HG02798 (cell line): Measurements from ENCODE around the gene MACROD2.

Source experiments
- ATAC-seq: cut with Tn5 transposase; IDR thresholded peaks from one replicate; pipeline ENCODE4 v1.9.1; 2021; ENCODE audit warnings: mild to moderate bottlenecking; ENCODE audit not compliant: unreplicated experiment, poor library complexity

MACROD2 gene

DNA sequence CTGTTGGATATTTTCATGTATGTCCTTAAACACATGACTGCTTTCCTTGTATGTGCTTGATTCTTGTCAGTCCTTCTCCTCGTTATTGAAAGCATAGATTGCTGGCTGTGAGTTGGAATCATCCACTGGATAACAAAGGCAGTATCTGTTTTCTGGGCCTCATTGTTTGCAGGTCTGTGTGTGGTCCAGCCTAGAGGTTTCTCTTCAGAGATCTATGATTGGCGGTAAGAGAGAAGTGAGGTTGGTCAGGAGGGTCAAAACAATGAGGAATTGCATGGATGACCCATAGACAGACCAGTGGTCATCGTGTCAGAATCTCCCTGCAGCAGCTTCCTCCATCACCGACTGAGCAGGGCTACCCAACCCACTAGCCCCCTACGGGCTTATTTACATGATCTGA lies 1663.0 kb downstream of the MACROD2 start:
- ATAC-seq: no peak

DNA sequence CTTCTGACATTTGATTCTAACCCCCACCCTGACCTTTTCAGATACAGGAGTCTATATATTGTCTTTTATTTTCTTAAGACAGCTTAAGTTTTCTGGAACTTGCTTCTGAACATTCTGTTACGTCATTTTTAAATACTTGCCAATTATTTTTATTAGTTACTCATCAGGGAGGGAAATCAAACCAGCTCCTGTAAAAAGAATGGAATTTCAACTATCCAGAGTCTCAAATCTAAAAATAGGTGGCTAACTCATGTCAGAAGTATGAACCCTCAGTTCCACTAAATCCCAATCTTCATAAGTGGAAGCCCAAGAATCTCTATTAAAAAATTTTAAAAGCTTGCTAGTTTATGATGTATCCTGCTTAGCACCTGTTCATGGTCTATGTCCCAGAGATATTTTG lies 1677.9 kb downstream of the MACROD2 start:
- no peak for ATAC-seq

DNA sequence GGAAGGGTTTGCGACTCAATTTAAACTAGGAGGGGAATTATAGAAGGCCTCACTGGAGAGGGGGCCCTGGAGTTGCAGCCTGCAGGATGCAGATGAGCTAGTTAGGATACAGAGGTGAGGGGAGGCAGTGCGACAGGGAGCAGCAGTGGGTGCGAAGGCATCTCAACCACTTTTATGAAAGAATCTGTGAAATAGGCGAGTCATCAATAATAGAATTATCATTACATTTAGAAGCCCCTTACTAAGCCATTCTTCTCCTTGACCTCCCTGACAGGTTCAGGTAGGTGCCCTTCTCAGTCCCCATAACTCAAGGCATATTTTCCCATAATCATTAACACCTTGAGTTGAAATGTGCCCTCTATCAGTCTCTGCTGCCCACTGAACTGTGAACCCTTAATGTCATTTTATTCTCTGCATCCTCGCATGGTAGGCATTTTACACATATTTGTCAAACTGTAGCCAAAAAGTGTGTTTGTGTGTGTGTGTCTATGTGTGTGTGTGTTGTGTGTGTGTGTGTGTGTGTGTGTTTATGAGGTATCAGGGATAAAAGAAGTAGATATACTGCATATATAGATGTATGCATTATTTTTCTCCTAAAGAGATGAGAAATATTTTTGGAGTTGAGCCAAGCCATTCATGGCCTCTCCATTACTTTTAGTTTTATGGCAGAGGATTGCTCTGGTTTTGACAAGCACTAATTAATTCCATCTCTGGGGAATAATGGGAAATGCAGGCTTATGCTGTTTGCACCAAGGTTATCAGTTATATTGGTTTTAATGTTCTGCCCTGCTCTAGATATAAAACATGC lies 1679.1 kb downstream of the MACROD2 start:
- no peak for ATAC-seq

DNA sequence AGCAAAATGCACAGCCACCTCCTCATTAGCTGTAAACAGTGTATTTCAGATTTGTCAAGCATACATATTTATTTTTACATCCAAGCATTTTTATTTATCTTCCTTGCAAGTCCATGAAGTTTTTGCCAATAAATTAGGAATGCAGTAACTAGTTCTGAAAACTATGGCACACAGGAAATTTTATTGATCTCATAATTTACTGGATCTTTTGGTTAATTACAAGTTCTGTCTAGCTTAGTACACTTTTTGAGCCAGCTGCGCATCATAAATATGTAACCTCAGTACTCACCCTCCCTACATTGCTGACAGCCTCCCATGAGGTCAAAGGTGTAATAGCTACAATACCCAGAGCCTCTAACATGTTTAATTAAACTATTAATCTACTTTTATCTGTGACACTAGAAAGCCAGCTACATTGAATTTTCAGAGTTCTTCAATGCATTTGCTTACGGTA lies 1679.8 kb downstream of the MACROD2 start:
- ATAC-seq: no peak

DNA sequence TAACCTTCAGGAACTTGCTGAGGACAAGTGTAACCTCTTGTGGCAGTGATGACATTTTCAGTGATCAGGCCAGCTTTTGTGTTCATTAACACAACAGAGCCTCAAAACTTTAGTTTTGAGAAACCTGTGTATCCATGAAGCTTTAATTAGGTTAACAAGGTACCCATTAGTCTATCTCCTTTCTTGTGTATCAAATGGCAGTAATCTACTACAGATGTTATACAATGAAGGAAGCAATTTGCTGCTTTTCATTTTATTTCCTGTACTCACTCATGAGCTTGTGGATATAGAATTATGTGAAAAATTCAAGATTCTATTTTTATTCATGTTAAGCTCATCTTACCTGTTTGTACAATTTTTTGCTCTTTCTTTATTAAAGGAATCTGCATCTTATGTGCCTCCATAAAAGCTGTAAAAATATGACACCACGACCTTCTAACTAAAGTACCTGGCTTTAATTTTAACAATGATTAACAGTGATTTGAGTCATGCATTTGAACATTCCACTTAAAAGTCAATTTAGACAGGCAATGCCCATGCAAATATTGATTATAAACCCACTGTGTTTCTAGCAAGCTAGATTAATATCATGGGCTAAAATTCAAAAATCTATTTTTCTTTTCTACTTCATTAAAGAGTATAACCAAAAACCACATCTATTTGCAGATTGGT lies 1680.6 kb downstream of the MACROD2 start:
- no peak for ATAC-seq

DNA sequence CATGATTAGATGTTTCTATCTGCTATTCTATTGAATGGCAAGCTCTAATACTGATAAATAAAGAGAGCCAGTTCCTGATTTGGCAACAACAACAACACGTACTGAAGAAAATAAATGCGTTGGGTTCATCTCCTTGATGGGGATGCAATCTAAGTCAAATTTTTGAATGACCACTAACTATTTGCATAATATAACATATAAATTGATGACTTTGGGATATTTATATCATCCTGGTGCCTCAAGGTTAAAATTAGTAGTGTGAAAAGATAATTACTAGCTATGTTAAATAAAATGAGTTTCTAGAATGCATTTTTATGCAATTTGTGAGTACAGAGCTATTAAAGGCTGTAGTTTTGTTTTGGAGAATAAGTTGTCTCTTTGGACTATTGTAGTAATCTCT lies 1681.5 kb downstream of the MACROD2 start:
- ATAC-seq: no peak

DNA sequence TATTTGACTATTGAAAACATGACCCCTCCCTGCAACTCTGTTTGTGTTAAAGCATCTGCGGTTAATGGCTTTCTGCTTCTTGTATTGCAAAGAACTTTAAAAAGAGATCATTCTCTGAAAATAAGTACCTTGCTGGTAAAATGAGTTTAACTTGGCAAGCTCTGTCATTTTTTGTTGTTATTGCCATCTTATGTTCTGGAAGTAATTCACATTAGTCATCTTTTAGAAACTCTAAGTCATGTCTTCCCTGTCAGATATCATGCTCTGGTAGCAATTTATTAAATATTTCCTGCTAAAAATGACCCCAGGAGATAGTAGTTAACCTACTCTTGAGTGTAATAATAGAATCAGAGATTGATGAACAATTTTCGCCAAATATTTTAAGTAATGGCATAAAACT lies 1687.4 kb downstream of the MACROD2 start:
- no peak for ATAC-seq

DNA sequence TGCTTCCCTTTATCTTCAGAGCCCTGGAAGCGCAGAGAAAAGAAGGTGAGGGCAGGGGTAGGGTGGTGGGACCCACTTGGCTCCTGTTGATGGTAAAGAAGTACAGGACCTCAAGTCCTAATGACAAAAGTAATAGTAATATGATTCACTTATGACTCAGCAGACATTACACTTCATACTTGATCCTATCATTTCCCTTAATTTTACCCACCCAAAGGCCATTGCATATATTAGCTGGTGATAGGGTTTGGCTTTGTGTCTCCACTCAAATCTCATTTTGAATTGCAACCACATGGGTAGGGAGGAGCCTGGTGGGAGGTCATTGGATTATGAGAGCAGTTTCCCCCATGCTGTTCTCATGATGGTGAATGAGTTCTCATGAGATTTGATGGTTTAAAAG lies 1697.3 kb downstream of the MACROD2 start:
- ATAC-seq: no peak

DNA sequence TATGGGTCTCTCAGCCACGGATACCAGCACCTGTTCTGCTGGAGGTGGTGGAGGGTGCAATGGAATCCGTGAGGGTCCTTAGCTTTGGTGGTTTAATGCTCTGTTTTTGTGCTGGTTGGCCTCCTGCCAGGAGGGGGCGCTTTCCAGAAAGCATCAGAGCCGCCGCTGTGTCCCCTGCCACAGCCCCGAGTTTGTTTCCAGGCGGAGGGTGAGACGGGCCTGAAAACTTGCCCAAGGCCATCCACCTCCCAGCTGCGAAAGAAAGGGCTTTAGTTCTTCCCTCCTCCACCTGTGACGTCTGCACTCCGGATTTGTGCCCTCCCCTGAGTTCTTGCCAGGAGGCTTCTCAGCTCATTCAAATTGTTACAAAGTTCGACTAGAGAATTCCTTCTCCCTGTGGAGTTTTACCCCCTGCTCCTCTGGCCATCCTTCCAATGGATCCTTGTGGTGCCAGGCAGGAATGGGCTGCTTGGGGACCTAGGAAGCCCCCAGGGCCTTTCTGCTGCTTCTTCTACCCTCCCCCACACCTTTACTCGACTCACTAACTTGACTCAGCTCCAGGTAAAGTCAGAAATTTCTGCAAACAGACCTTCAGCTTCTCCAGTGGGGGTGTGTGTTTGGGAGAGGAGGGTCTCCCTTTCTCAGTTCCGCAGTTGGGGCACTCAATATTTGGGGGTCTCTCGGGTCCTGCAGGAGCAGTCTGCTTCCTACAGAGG lies 1704.3 kb downstream of the MACROD2 start:
- no peak for ATAC-seq

DNA sequence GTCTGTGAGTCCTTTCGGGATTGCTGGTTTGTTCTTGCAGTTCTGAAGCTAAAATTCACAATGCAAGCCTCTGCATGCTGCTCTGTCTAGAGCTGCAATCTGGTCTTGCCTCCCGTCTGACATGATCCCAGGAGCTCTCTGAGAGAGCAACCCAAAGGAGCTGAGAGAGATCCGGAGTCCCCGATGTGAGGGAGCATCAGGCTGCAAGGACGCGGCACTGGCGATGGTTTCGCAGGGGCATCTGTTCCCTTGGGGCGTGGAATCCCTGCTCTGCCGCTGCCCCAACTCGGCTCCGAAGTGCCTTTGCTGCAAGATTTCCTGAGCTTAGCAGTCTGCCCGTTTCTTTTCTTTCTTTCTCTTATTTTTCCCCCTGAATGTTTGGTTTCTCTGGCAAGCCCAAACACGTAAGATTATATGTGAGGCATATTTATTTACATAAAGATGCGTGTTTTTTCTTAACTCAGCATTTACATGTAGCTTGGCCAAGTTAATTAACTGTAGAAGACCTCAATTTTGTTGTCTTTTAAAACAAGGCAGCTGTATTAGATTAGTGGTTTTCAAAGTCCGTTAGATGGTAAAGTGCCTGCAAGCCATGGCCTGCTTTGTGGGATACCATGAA lies 1704.9 kb downstream of the MACROD2 start:
- ATAC-seq: no peak

DNA sequence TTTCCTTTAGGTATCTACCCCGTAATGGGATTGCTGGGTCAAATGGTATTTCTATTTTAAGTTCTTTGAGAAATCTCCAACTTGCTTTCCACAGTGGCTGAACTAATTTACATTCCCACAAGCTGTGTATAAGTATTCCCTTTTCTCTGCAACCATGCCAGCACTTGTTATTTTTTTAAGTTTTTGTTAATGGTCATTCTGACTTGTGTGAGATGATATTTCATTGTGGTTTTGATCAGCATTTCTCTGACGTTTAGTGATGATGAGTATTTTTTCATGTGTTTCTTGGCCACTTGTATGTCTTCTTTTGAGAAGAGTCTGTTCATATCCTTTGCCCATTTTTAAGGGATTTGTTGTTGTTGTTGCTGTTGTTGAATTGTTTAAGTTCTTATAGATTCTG lies 1706.8 kb downstream of the MACROD2 start:
- no peak for ATAC-seq

DNA sequence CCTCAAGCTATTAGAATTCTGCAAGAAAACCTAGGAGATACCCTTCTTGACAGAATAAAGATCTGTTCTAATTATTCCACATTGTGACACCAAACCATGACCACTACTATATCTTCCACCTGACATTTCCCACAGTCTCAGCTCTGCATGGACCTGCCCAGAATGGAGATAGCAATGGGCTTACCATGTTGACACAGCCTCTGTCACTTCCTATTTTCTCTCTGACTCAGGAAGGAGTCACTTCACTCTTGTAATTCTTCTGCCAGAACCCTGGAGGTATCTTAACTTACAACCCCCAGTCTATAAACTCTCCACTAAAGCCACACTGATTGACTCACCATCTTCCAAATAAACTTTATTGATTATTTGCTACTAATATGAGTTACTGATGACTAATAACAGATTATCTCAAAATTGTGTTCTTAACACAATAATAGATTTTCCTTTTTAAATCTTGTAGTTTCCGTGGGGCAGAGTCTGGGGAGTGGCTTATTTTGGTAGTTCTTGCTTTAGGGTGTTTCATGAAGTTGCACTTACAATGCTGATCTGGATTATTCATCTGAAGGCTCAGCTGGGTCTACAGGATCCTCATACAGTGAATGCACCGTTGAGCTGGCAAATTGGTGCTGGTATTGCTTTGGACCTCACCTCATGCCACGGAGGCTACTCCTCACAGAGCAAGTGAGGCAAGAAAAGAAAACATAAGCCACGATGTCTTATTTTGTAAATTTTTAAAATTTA lies 1708.0 kb downstream of the MACROD2 start:
- ATAC-seq: no peak

DNA sequence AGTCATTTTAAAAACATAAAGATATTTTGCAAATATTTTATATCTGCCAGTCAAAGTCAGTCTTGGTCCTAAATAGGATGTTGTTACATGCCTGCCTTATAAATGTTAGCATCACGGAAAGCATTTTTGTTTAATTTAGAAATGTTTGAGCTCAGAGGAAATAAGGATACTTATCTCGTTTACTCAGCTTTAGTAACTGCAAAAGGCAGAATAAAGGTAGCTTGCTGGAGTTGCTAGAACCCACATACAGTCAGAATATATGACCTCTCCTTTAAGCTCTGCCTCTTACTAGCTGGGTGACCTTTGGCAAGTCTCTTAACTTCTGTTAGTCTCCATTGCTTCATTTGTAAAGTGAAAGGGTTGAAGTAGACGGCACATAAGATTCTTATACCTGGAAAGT lies 1710.7 kb downstream of the MACROD2 start:
- ATAC-seq: no peak

DNA sequence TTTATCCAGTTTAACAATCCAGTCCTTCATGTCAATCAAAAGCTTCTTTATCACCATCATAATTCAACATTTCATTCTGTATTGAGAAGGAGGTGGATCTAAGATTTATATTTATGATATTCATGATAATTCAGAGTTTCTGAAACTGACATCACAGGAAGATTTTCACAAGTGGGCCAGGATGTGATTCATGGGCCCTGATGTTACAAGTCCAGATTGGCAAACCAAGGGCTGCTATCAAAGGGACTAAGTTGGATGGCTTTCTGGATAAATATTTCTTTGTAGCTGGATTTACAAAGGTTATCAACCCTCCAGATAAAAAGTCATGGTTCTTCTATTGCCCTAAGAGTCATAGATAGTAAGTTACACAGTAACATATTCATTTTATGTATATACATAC lies 1711.4 kb downstream of the MACROD2 start:
- no peak for ATAC-seq

DNA sequence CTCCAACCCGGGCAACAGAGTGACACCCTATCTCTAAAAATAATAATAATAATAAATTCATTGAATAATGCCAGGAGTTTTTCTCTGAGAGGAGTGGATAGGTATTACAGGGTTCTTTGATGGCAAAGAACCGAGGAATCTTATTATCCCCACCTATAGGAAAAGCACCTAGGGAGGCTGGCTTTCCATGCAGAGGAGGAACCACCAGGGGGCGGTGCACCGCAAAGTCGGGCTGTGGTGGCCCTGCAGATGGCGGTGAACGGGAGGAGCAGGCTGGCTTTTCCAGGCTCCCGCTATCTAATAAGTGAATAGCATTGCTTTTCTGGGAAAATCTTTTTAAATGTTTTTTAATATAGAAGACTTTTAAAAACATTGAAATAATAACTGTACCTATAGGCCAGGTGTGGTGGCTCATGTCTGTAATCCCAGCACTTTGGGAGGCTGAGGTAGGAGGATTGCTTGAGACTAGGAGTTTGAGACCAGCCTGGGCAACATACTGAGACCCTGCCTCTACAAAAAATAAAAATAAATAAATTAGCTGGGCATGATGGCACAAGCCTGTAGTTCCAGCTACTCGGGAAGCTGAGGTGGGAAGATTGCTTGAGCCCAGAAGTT lies 1713.8 kb downstream of the MACROD2 start:
- peak; percentile 76 for ATAC-seq

DNA sequence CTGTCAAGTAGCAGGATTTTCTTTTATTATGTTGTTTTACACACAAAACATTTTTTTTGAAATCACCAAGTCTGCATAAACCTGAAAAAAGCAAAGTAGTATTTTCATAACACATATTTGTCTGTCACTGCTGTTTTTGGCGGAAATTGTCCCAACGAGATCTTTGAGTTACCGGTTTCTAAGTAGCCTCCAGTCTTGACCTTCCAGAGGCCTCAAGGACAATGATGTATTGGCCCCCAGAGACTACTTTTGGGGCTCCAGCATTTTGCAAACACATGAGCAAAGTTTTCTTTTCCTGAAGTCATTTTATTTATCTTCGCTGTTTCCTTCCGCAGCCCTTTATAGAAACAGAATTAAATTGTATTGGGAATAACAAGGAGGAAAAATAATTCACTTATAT lies 1715.3 kb downstream of the MACROD2 start:
- no peak for ATAC-seq

DNA sequence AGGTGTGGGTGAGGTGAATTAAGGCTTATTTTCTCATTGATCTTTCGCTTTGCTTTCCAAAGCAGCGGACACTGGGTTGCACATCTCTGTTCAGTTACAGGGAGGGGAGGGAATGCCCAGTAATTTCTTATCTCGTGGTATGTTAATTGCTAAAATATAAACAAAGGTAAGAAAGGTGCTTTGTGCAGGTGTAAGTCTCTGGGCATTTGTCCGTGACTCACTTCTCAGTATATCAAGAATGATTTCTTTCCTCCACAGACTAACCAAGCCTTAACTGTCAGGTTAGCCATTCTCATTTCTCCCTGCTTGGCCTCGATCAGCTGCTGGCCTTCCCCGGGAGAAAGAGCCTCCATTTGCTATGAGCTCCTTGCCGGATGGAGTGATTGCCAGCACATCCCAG lies 1715.9 kb downstream of the MACROD2 start:
- no peak for ATAC-seq

DNA sequence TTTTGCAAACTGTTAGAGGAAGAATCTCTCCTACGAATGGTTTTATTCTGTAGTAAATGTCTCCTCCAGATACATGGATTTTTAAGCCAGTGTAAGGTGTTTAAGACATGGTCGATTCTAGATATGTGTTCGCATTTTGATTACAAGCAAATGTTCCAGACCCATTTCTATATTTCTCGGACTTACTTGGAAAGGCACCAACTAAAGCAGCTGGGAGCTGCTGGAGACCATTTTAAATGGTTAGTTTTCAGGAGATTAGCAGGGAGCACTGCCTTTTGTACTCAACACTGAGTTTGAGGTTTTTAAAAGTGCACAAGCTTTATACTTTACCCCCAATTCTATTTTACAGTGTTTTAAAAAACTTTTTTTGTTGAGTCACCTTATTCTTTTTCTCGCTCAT lies 1720.9 kb downstream of the MACROD2 start:
- ATAC-seq: no peak

DNA sequence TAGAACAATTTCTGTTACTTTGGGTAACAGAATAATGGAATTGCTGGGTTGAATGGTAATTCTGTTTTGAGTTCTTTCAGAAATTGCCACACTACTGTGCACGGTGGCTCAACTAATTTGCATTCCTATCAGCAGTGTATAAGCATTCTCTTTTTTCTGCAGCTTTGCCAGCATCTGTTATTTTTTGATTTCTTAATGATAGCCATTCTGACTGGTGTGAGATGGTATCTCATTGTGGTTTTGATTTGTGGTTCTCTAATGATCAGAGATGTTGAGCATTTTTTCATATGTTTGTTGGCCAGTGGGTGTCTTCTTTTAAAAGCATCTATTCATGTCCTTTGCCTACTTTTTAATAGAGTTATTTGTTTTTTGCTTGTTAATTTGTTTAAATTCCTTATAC lies 1731.1 kb downstream of the MACROD2 start:
- ATAC-seq: no peak

DNA sequence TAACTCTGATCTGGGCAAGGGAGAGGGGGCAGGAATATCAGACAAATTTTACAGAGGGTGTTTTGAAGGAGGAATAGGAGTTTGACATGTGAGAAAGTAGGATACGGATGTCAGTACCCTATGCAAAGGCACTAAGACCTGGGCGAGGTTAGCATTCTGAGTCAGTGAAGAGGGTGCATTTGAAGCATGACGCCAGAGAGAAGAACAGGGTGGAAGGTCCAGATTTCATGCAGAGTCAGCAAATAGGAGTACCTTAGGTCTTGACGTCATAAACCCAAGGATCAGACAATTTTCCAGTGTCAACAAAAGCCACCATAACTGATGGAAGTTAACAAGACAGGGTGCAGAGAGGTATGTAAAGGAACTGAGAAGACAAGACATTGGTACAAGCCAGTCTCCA lies 1738.7 kb downstream of the MACROD2 start:
- ATAC-seq: no peak
